ENCODE measurements around the gene VN1R5. TPM values are rescaled to one million over a fixed set of nuclear protein-coding genes. Genes with fewer than 3 reads are reported as not detected.

VN1R5 gene
- total RNA-seq, 2 donors from 2014 or later, result not detected

DNA sequence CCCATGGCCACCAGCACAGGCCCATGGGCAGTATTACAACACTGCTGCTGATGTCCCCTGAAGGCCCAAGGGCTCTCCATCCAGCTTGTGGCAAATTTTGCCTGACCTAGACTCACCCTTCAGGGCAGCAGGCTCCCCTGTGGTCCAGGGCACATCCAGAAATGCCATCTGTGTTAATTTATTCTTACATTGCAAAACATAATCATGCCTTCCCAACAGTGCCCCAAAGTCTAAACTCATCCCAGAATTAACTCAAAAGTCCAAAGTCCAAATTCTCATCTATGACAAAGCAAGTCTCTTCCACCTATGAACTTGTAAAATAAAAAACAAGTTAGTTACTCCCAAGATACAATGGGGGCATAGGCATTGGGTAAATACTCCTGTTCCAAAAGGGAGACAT, 13.3 kb downstream of the VN1R5 start:
- TF ChIP-seq, protein P1, sequence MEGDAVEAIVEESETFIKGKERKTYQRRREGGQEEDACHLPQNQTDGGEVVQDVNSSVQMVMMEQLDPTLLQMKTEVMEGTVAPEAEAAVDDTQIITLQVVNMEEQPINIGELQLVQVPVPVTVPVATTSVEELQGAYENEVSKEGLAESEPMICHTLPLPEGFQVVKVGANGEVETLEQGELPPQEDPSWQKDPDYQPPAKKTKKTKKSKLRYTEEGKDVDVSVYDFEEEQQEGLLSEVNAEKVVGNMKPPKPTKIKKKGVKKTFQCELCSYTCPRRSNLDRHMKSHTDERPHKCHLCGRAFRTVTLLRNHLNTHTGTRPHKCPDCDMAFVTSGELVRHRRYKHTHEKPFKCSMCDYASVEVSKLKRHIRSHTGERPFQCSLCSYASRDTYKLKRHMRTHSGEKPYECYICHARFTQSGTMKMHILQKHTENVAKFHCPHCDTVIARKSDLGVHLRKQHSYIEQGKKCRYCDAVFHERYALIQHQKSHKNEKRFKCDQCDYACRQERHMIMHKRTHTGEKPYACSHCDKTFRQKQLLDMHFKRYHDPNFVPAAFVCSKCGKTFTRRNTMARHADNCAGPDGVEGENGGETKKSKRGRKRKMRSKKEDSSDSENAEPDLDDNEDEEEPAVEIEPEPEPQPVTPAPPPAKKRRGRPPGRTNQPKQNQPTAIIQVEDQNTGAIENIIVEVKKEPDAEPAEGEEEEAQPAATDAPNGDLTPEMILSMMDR (conservative IDR thresholded peaks at IDR 0.05), result no peak
- Mint-ChIP-seq H3K4me3 (no peak overlapping the region), H3K27me3 (ENCODE audit: insufficient read depth) (no peaks in the 10 kb centered on the region), H3K4me1 (no peaks in the 10 kb centered on the region), H3K27ac (no peak overlapping the region), H3K9me3 (peaks cover 32% of the 10 kb centered on the region), H3K36me3 (ENCODE audit: low read depth) (no peaks in the 10 kb centered on the region)
- peaks cover 21% of the 10 kb centered on the region for H3K9me3 ChIP-seq (ENCODE audit: control insufficient read depth, low read length)
- H3K9ac ChIP-seq (ENCODE audit: extremely low read depth, low read length, poor library complexity, severe bottlenecking), result no peak overlapping the region
- no peaks in the 10 kb centered on the region for H3K4me1 ChIP-seq (ENCODE audit: control insufficient read depth, insufficient read depth, low read length)
- DNase-seq, result no peak
- no peak overlapping the region for H3K4me3 ChIP-seq (ENCODE audit: low read length)
- H3K36me3 ChIP-seq (ENCODE audit: control insufficient read depth, insufficient read depth, low read length), result no peaks in the 10 kb centered on the region
- no peaks in the 10 kb centered on the region for H3K27me3 ChIP-seq (ENCODE audit: control insufficient read depth, insufficient read depth, low read length, poor library complexity, severe bottlenecking)
- H3K27ac ChIP-seq (ENCODE audit: low read depth, low read length), result no peak overlapping the region

DNA sequence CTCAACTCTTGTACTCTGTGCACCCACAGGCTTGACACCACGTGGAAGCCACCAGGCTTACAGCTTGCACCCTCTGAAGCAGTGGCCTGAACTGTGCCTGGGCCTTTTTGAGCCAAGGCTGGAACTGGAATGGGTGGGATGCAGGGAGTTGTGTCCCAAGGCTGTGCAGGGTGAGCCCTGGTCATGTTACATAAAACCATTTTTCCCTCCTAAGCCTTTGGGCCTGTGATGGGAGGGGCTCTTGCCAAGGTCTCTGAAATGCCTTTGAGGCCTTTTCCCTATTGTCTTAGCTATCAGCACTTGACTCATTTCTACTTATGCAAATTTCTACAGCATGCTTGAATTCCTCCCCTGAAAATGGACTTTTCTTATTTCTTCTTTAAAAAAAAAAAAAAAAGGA, 14.1 kb downstream of the VN1R5 start:
- TF ChIP-seq, protein P1 (conservative IDR thresholded peaks at IDR 0.05), result no peak
- H3K9me3 ChIP-seq (ENCODE audit: control insufficient read depth, low read length), result peaks cover 21% of the 10 kb centered on the region
- H3K4me1 ChIP-seq (ENCODE audit: control insufficient read depth, insufficient read depth, low read length), result no peaks in the 10 kb centered on the region
- 85% methylated on average over 1 of the region's 1 CpG; no CpG with 5 or more reads in 1 of the 2 experiments for WGBS, 2 experiments (ENCODE audit: insufficient coverage in 1 of 2, insufficient read length in 1 of 2)
- no peaks in the 10 kb centered on the region for H3K36me3 ChIP-seq (ENCODE audit: control insufficient read depth, insufficient read depth, low read length)
- Mint-ChIP-seq H3K27ac (no peak overlapping the region), H3K9me3 (peaks cover 32% of the 10 kb centered on the region), H3K36me3 (ENCODE audit: low read depth) (no peaks in the 10 kb centered on the region), H3K4me3 (no peak overlapping the region), H3K27me3 (ENCODE audit: insufficient read depth) (no peaks in the 10 kb centered on the region), H3K4me1 (peaks cover 3% of the 10 kb centered on the region)
- no peak for DNase-seq
- no peak overlapping the region for H3K9ac ChIP-seq (ENCODE audit: extremely low read depth, low read length, poor library complexity, severe bottlenecking)
- H3K27me3 ChIP-seq (ENCODE audit: control insufficient read depth, insufficient read depth, low read length, poor library complexity, severe bottlenecking), result no peaks in the 10 kb centered on the region
- H3K27ac ChIP-seq (ENCODE audit: low read depth, low read length), result no peak overlapping the region
- H3K4me3 ChIP-seq (ENCODE audit: low read length), result no peak overlapping the region

DNA sequence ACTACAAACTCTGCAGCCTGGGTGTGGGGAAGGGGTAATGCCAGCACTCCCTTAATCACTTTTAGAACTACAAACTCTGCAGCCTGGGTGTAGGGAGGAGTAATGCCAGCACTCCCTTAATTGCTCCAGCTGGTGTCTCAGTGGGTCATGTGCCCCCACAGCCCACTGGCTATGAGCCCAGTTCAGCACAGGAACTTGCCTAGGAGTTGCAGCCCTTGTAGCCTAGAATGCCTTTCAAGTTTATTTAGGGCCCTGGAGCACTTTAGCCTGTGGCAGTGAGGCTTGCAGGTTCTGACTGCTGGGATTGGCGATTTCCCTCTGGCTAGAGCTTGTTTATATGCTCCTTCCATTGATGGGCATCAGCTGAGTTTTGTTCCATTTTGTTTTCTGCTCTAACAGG, 17.1 kb downstream of the VN1R5 start:
- 76 to 89% methylated on average over 1 of the region's 1 CpG for WGBS, 2 experiments (ENCODE audit: insufficient coverage in 1 of 2, insufficient read length in 1 of 2)

More for the DNA sequence above, 17.1 kb downstream of the VN1R5 start:
- H3K9me3 ChIP-seq (ENCODE audit: control insufficient read depth, low read length), result peaks cover 21% of the 10 kb centered on the region
- DNase-seq, result no peak
- no peaks in the 10 kb centered on the region for H3K27me3 Mint-ChIP-seq (ENCODE audit: insufficient read depth)
- TF ChIP-seq, protein P1 (conservative IDR thresholded peaks at IDR 0.05), result no peak
- no peaks in the 10 kb centered on the region for H3K27me3 ChIP-seq (ENCODE audit: control insufficient read depth, insufficient read depth, low read length, poor library complexity, severe bottlenecking)
- no peaks in the 10 kb centered on the region for H3K36me3 Mint-ChIP-seq (ENCODE audit: low read depth)
- peaks cover 32% of the 10 kb centered on the region for H3K9me3 Mint-ChIP-seq
- H3K4me3 Mint-ChIP-seq, result no peak overlapping the region
- no peak overlapping the region for H3K27ac Mint-ChIP-seq
- no peak overlapping the region for H3K4me3 ChIP-seq (ENCODE audit: low read length)
- no peaks in the 10 kb centered on the region for H3K36me3 ChIP-seq (ENCODE audit: control insufficient read depth, insufficient read depth, low read length)
- H3K4me1 Mint-ChIP-seq, result peaks cover 3% of the 10 kb centered on the region
- no peaks in the 10 kb centered on the region for H3K4me1 ChIP-seq (ENCODE audit: control insufficient read depth, insufficient read depth, low read length)
- H3K27ac ChIP-seq (ENCODE audit: low read depth, low read length), result no peak overlapping the region
- H3K9ac ChIP-seq (ENCODE audit: extremely low read depth, low read length, poor library complexity, severe bottlenecking), result no peak overlapping the region

Data from endodermal cell (in vitro differentiated cells).